CD4-positive, alpha-beta T cell (primary cell): ENCODE measurements around the gene TMEM120A. TPM values are rescaled to one million over a fixed set of nuclear protein-coding genes. Genes with fewer than 3 reads are reported as not detected.

Experiments used
- ATAC-seq: fragments of 200-7000 bp; cut with Tn5 transposase; one replicate; pipeline ENCODE4 v1.10.0; 2022; ENCODE audit warnings: mild to moderate bottlenecking; ENCODE audit not compliant: poor library complexity
- CTCF ChIA-PET: fragments of 350-600 bp; sonication (Branson Sonifier 250); formaldehyde crosslinking; loops from one replicate; lab custom pipeline; 2021; ENCODE audit warnings: antibody characterized with exemption, inconsistent platforms; lab: Charles Lee
- POLR2A ChIA-PET: fragments of 350-600 bp; sonication (Branson Sonifier 250); formaldehyde crosslinking; loops from one replicate; lab custom pipeline; 2021; ENCODE audit warnings: antibody characterized with exemption, inconsistent platforms; lab: Charles Lee
- DNase-seq, 14 experiments: peaks; one replicate each; pipeline ENCODE4 v3.0.0-alpha.2; 2013 to 2020; ENCODE audit warnings: mixed read lengths in 2 of 14
- H3K27ac ChIP-seq, 2 donors: one replicate each; pipeline versions ENCODE4 v1.5.1 to v1.7.0; 2013; ENCODE audit warnings: low read length in 2 of 2, low read depth in 1 of 2, mild to moderate bottlenecking in 1 of 2
- H3K27me3 ChIP-seq, 2 experiments: 1 replicate in 1 of 2; 2 replicates in 1 of 2; pipeline versions ENCODE4 v1.6.1 to v1.7.0; 2013; ENCODE audit warnings: low read length in 2 of 2, control low read depth in 1 of 2, mild to moderate bottlenecking in 1 of 2, moderate library complexity in 1 of 2; ENCODE audit not compliant: insufficient read depth in 2 of 2, control insufficient read depth in 1 of 2
- H3K36me3 ChIP-seq: one replicate; pipeline ENCODE4 v1.6.1; 2013; ENCODE audit warnings: low read length, control low read depth; ENCODE audit not compliant: insufficient read depth
- H3K4me1 ChIP-seq: one replicate; pipeline ENCODE4 v1.6.1; 2013; ENCODE audit warnings: low read length, control low read depth; ENCODE audit not compliant: insufficient read depth
- H3K4me3 ChIP-seq: one replicate; pipeline ENCODE4 v1.5.1; 2013; ENCODE audit warnings: mild to moderate bottlenecking, low read length, moderate library complexity
- H3K9me3 ChIP-seq, 2 experiments: 1 replicate in 1 of 2; 2 replicates in 1 of 2; pipeline versions ENCODE4 v1.6.1 to v1.7.0; 2013; ENCODE audit warnings: low read length in 2 of 2, mild to moderate bottlenecking in 2 of 2, control low read depth in 1 of 2, moderate library complexity in 1 of 2; ENCODE audit not compliant: control insufficient read depth in 1 of 2, insufficient read depth in 1 of 2
- H3K27ac Mint-ChIP-seq: one replicate; pipeline ENCODE4 v1.8.0; 2020; ENCODE audit warnings: mixed read lengths
- H3K27me3 Mint-ChIP-seq: one replicate; pipeline ENCODE4 v1.8.0; 2021; ENCODE audit warnings: mixed read lengths
- H3K36me3 Mint-ChIP-seq: one replicate; pipeline ENCODE4 v1.8.0; 2021; ENCODE audit warnings: low read depth, mixed read lengths
- H3K4me1 Mint-ChIP-seq: one replicate; pipeline ENCODE4 v1.8.0; 2021; ENCODE audit warnings: low read depth, mixed read lengths
- H3K4me3 Mint-ChIP-seq: one replicate; pipeline ENCODE4 v1.8.0; 2020; ENCODE audit warnings: mild to moderate bottlenecking, mixed read lengths
- H3K9me3 Mint-ChIP-seq: one replicate; pipeline ENCODE4 v1.8.0; 2020; ENCODE audit warnings: mixed read lengths
- CTCF ChIP-seq: fragments of 200-600 bp; IDR thresholded peaks from one replicate; pipeline ENCODE4 v1.8.0; 2022; ENCODE audit warnings: antibody characterized with exemption, mild to moderate bottlenecking
- intact Hi-C, 2 experiments: fragments of 100-400 bp; cut with DNase I in 1 of 2; cut with micrococcal nuclease in 1 of 2; formaldehyde crosslinking; loops; one replicate each; pipeline versions ENCODE4 v1.15.1 to v1.9.0; 2023 to 2025; cut with DNase I, micrococcal nuclease
- total RNA-seq, 174 experiments: library from RNA in 2 of 174; stranded (reverse) in 2 of 174; gene quantifications; one replicate each; pipeline ENCODE4 v1.2.3 and lab custom pipeline; 2021 to 2026

The TMEM120A gene
- total RNA-seq, 2 experiments from 2014 or later: 10.0 to 10.8 TPM

- ChIA-PET POLR2A (no interaction called here), CTCF (no interaction called here)
- ATAC-seq: no peak
- intact Hi-C loops: no loop called here
- Mint-ChIP-seq H3K4me3 (no peak overlapping the region), H3K4me1 (peaks cover 3% of the 10 kb centered on the region), H3K27ac (no peak overlapping the region), H3K9me3 (no peaks in the 10 kb centered on the region), H3K27me3 (no peaks in the 10 kb centered on the region), H3K36me3 (peaks cover 44% of the 10 kb centered on the region)
- Histone ChIP-seq H3K27me3 (no peaks in the 10 kb centered on the region), H3K27ac (no peak overlapping the region), H3K9me3 (no peaks in the 10 kb centered on the region), H3K4me1 (no peaks in the 10 kb centered on the region), H3K36me3 (peaks cover 30% of the 10 kb centered on the region), H3K4me3 (no peak overlapping the region)
- no peak for DNase-seq
- TF ChIP-seq CTCF: no peak
Observed at GRCh38 chr7:75953931-75954330, 40.5 kb downstream of the TMEM120A start.

DNA sequence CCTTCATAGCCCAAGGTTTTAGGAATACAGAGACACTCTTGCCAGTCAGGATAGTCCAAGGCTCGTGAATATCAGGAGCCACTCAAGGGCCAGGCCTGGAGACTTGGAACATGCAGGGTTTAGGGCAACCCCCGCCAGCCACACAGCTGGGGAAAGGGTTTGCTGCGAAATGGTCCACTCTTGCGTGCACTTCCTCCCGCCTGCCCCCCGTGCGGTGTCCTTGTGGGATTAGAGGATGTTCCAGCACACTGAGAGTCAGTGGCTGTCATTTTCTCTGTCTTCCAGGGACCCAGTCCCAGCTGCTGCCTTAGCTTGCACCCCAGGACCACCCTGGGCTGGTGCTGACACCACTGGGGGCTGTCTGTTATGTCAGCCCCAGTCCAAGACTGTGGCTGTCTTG lies 41.0 kb downstream of the TMEM120A start:
- no peak overlapping the region for H3K4me3 Mint-ChIP-seq
- H3K36me3 Mint-ChIP-seq: peaks cover 39% of the 10 kb centered on the region
- CTCF ChIA-PET: no interaction called here
- H3K27ac Mint-ChIP-seq: no peak overlapping the region
- ATAC-seq (no peak), DNase-seq (no peak)
- TF ChIP-seq CTCF: no peak
- Histone ChIP-seq H3K4me3 (no peak overlapping the region), H3K27ac (no peak overlapping the region), H3K36me3 (peaks cover 30% of the 10 kb centered on the region), H3K27me3 (no peaks in the 10 kb centered on the region), H3K4me1 (no peaks in the 10 kb centered on the region), H3K9me3 (no peaks in the 10 kb centered on the region)
- no peaks in the 10 kb centered on the region for H3K27me3 Mint-ChIP-seq
- intact Hi-C loops: no loop called here
- H3K4me1 Mint-ChIP-seq: peaks cover 3% of the 10 kb centered on the region
- POLR2A ChIA-PET: no interaction called here
- no peaks in the 10 kb centered on the region for H3K9me3 Mint-ChIP-seq

GRCh38 chr7:75951506-75951905 lies 42.9 kb downstream of the TMEM120A start:
- TF ChIP-seq CTCF: no peak
- H3K36me3 Mint-ChIP-seq: peaks cover 21% of the 10 kb centered on the region
- POLR2A ChIA-PET: no interaction called here
- no peak overlapping the region for H3K4me3 Mint-ChIP-seq
- Histone ChIP-seq H3K27ac (no peak overlapping the region), H3K36me3 (peaks cover 17% of the 10 kb centered on the region), H3K4me1 (no peaks in the 10 kb centered on the region), H3K4me3 (no peak overlapping the region), H3K27me3 (no peaks in the 10 kb centered on the region), H3K9me3 (no peaks in the 10 kb centered on the region)
- intact Hi-C loops: no loop called here
- H3K27me3 Mint-ChIP-seq: no peaks in the 10 kb centered on the region
- no peaks in the 10 kb centered on the region for H3K4me1 Mint-ChIP-seq
- H3K9me3 Mint-ChIP-seq: no peaks in the 10 kb centered on the region
- peak in 2 of 14 experiments; percentile 55 to 71 for DNase-seq
- no peak overlapping the region for H3K27ac Mint-ChIP-seq
- CTCF ChIA-PET: no interaction called here
- no peak for ATAC-seq
